ENCODE measurements around the gene KRTAP22-1.

- no peak for TF ChIP-seq CTCF (IDR thresholded peaks at IDR 0.05; ENCODE audit: low read depth, low read length)
- no peak for TF ChIP-seq MYC (IDR thresholded peaks at IDR 0.05; ENCODE audit: low read depth, low read length)
These were observed 48.1 kb upstream of the KRTAP22-1 start for GRCh38 chr21:30552782-30553181.

Data from NB4 (cell line).